Adrenal gland (tissue), 5 donors: ENCODE results near the gene GOLGB1.

Experiments
- CTCF ChIP-seq, 6 experiments: fragments of 450-650 bp in 4 of 6; fragments of 200-600 bp in 2 of 6; sonication (generic) in 1 of 6; IDR thresholded peaks; 1 replicate in 5 of 6; 2 replicates in 1 of 6; pipeline versions ENCODE4 v1.5.1 to v1.8.0; 2016 to 2021; ENCODE audit warnings: antibody characterized with exemption in 6 of 6, mild to moderate bottlenecking in 2 of 6, moderate library complexity in 1 of 6
- POLR2A ChIP-seq, 2 donors: fragments of 450-650 bp; IDR thresholded peaks; one replicate each; pipeline ENCODE4 v1.6.1; 2017; ENCODE audit warnings: antibody characterized with exemption in 2 of 2, mild to moderate bottlenecking in 2 of 2, moderate library complexity in 1 of 2
- donor health status: DM: no; HTN: no; CAD: no.

- TF ChIP-seq CTCF (IDR thresholded peaks at IDR 0.05) (no peak), POLR2A (IDR thresholded peaks at IDR 0.05) (no peak)
Observed at GRCh38 chr3:121720163-121720562, 29.4 kb downstream of the GOLGB1 start.
